WI38 (cell line): ENCODE data around the gene DUSP1.
"Not testable (repeated sequence)": the region's sequence is repeated elsewhere in the genome, so short reads cannot be mapped to it uniquely, and the experiment has no call there.

ENCODE experiments used
- H3K4me3 ChIP-seq: 2 replicates; pipeline ENCODE4 v1.5.1; 2011; ENCODE audit warnings: low read depth, mild to moderate bottlenecking, control low read depth, low read length
- TF ChIP-seq, protein P1 (sequence below): IDR thresholded peaks from 2 replicates; pipeline ENCODE4 v1.5.1; 2012; ENCODE audit warnings: low read depth, mild to moderate bottlenecking, control low read depth, low read length

Gene DUSP1

DNA sequence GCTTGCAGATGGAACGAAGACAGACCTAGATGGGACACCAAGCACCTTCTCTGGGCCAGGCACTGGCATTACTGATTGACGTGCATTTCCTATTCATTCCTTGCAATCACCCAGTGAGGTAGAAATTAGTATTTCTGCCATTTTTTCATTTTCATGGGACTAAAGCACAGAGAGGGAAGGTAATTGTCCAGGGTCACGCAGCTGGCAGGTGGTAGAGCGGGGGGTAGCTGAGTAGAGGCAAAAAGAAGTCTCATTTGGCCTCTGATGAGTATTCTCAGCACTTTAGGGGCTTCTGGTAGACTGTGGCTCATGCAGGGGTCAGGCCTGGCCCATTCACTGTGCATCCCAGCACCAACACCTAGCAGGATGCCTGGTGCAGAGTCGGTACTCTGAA is 19.5 kb upstream of the DUSP1 start:
- H3K4me3 ChIP-seq: no peak overlapping the region
- TF ChIP-seq, protein P1, sequence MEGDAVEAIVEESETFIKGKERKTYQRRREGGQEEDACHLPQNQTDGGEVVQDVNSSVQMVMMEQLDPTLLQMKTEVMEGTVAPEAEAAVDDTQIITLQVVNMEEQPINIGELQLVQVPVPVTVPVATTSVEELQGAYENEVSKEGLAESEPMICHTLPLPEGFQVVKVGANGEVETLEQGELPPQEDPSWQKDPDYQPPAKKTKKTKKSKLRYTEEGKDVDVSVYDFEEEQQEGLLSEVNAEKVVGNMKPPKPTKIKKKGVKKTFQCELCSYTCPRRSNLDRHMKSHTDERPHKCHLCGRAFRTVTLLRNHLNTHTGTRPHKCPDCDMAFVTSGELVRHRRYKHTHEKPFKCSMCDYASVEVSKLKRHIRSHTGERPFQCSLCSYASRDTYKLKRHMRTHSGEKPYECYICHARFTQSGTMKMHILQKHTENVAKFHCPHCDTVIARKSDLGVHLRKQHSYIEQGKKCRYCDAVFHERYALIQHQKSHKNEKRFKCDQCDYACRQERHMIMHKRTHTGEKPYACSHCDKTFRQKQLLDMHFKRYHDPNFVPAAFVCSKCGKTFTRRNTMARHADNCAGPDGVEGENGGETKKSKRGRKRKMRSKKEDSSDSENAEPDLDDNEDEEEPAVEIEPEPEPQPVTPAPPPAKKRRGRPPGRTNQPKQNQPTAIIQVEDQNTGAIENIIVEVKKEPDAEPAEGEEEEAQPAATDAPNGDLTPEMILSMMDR: no peak

DNA sequence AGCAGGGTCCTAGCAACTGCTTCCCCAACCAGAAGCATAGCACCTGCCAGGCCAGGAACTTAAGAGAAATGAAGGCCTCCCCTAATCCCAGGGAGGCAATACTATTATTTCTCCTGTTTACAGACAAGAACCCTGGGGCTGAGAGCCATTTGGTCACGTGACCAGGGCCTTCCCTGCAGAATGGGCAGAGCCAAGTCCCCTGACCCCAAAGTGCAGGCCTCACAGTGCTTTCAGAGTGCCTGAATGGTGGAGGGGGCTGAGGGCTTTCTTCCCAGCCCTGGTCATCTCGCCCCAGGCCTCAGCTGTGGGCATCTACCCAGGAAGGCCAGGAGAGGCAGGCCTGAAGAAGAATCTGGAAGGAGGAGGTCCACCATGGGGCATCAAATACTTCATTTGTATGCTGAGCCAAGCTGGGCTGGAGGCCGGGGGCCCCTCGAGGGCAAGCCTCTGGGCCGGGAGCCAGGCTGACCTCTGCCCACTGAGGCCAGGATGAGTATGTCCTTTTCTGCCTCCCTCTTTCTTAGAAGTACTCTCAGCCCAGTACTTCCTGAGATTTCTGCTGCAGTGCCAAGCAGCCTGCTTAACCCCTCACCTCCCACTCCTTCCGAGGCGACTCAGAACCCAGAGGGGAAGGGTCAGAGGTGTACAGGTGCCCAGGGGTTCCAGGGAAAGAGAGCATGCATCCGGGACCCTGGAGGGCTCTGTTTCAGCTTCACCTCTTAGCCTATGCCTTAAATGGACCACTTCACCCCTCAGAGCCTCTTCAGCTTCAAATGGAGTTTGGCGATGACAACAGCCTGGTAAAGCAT is 18.9 kb upstream of the DUSP1 start:
- TF ChIP-seq, protein P1: no peak
- H3K4me3 ChIP-seq: no peak overlapping the region

DNA sequence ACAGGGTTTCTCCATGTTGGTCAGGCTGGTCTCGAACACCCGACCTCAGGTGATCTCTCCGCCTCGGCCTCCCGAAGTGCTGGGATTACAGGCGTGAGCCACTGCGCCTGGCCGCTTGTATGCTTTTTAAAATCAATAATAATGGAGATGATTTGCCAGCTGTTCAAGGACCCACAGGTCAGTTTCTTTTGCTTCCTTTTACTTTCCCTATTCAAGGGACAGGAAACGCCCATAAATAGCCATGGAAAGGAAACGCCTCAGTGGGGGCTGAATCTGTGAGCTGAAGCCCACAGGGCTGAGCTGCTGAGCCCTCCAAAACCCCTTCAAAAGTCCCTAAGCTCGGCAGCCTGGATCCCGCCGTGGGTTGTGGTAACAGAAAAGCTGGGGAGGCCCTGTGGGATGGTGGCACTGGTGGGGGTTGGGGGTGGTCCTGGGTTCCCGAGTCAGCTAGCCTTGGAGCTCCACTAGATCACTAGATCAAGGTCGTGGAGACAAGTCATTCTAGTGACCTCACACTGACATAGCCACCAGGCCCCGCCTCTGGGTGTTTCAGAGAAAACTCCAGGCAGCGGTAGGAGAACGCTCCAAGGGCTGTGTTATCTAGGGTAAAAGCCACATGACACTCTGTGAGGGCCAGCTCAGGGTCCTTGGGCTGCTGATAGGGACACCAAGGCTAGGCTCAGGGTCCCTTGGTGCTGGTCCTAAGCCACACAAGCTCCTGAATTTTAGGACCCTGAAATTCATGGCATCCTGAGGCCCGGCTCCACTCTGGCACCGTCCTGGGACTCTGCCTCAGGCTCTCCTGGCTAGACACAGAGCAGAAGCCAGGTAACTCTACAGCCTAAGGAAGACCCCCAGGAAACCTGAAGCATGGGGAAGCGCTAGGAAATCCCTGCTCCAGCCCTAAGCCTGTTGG is 18.0 kb upstream of the DUSP1 start:
- H3K4me3 ChIP-seq: no peak overlapping the region
- TF ChIP-seq, protein P1: no peak

GRCh38 chr5:172787538-172787937 is 16.5 kb upstream of the DUSP1 start:
- H3K4me3 ChIP-seq: not testable (repeated sequence)

DNA sequence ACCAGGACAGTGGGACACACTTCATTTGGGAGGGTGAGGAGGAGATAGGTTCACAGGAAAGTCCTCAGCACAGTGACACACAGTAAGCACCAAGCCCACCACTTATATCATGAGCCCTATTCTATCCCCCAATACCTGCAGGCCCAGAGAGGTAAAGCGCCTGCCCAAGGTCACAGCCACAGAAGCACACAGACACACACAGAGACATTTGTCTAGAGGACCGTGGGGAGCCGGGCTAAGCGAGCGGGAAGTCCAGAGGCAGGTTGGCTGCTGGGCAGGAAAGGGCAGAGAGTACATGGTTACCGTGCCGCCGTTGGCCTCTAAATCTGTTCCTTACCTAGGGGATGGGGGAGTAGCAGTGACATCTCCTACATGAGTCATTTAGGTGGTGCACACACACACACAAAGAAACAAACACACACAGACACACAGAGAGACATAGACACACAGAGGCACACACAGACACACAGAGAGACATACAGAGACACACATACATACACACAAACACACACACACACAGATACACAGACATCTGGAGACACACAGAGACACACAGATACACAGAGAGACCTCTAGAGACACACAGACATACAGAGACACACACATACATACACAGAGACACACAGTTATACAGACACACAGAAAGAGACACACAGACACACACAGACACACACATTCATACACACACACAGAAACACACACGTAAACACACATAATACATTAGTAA is 15.9 kb upstream of the DUSP1 start:
- H3K4me3 ChIP-seq: no peak overlapping the region
- TF ChIP-seq, protein P1: no peak

DNA sequence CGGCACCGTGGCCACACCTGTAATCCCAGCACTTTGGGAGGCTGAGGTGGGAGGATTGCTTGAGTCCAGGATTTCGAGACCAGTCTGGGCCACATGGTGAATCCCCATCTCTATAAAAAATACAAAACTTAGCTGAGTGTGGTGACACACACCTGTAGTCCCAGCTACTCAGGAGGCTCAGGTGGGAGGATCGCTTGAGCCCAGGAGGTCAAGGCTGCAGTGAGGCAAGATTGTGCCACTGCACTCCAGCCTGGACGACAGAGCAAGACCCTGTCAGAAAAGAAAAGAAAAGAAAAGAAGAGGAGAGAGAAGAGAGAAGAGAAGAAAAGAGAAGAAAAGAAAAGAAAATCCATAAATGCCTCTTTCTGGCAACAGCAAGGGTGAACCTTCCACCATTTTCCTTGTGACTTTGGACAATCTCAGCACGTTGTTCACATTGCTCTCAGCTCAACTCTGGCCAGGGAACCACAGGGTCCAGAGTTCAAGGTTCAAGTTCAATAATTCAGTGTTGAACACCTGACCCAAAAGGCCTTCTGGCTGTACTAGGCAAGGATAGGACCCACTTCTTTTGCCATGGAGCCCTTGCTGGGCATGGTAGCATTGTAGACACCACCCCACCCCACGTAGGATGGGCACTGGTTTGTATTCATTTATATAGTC is 14.6 kb upstream of the DUSP1 start:
- no peak overlapping the region for H3K4me3 ChIP-seq
- TF ChIP-seq, protein P1: no peak

- H3K4me3 ChIP-seq: not testable (repeated sequence)
Measured at GRCh38 chr5:172784162-172784561, 13.2 kb upstream of the DUSP1 start.

DNA sequence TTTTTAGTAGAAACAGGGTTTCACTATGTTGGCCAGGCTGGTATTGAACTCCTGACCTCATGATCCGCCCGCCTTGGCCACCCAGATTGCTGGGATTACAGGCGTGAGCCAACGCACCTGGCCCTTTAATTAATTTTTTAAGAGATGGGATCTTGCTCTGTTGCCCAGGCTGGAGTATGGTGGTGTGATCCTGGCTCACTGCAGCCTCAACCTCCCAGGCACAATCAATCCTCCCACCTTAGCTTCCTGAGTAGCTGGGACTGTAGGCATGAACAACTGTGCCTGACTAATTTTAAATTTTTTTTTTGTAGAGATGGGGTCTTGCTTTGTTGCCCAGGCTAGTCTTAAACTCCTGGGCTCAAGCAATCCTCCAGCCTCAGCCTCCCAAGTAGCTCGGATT is 12.3 kb upstream of the DUSP1 start:
- H3K4me3 ChIP-seq: not testable (repeated sequence)
